B cell (primary cell): ENCODE results near the gene NDOR1. TPM values are rescaled to one million over a fixed set of nuclear protein-coding genes. Genes with fewer than 3 reads are reported as not detected.

Source experiments
- ATAC-seq: fragments of 200-7000 bp; cut with Tn5 transposase; one replicate; pipeline ENCODE4 v1.10.0; 2021; ENCODE audit warnings: low read depth, mild to moderate bottlenecking, moderate number of reproducible peaks, moderate library complexity
- CTCF ChIA-PET: fragments of 350-600 bp; sonication (Branson Sonifier 250); formaldehyde crosslinking; loops from one replicate; lab custom pipeline; 2021; ENCODE audit warnings: antibody characterized with exemption, inconsistent platforms; lab: Charles Lee
- POLR2A ChIA-PET: fragments of 350-600 bp; sonication (Branson Sonifier 250); formaldehyde crosslinking; loops from one replicate; lab custom pipeline; 2021; ENCODE audit warnings: antibody characterized with exemption; lab: Charles Lee
- DNase-seq: peaks from one replicate; pipeline ENCODE4 v3.0.0; 2013
- H2AFZ ChIP-seq: 2 replicates; pipeline ENCODE4 v1.6.1; 2012; ENCODE audit warnings: mild to moderate bottlenecking, low read depth, low read length; ENCODE audit not compliant: insufficient read depth, poor library complexity, severe bottlenecking
- H3K27ac ChIP-seq, 2 donors: 1 replicate in 1 of 2; 2 replicates in 1 of 2; pipeline ENCODE4 v1.5.1; 2012 to 2013; ENCODE audit warnings: low read length in 2 of 2, mild to moderate bottlenecking in 2 of 2, moderate library complexity in 1 of 2
- H3K27me3 ChIP-seq, 4 experiments: fragments of 200-600 bp in 1 of 4; sonication (generic) in 1 of 4; replicated peaks in 1 of 4; 1 replicate in 2 of 4; 2 replicates in 2 of 4; pipeline versions ENCODE4 v1.6.1 to v1.7.0; 2013 to 2016; ENCODE audit warnings: low read length in 3 of 4, mild to moderate bottlenecking in 2 of 4, mixed read lengths in 1 of 4, moderate library complexity in 1 of 4; ENCODE audit not compliant: insufficient read depth in 4 of 4, control insufficient read depth in 3 of 4; ENCODE audit errors: control extremely low read depth in 1 of 4
- H3K36me3 ChIP-seq, 2 experiments: replicated peaks in 1 of 2; 1 replicate in 1 of 2; 2 replicates in 1 of 2; pipeline versions ENCODE4 v1.6.1 to v1.7.1; 2013; ENCODE audit warnings: low read length in 1 of 2; ENCODE audit not compliant: insufficient read depth in 2 of 2, control insufficient read depth in 1 of 2; ENCODE audit errors: control extremely low read depth in 1 of 2, extremely low read depth in 1 of 2
- H3K4me1 ChIP-seq, 2 donors: fragments of 200-600 bp in 1 of 2; sonication (generic) in 1 of 2; 1 replicate in 1 of 2; 2 replicates in 1 of 2; pipeline versions ENCODE4 v1.5.1 to v1.6.1; 2013 to 2017; ENCODE audit warnings: low read length in 2 of 2; ENCODE audit not compliant: control insufficient read depth in 2 of 2, insufficient read depth in 2 of 2
- H3K4me2 ChIP-seq: replicated peaks from 2 replicates; pipeline ENCODE3; 2012; ENCODE audit warnings: mild to moderate bottlenecking, low read depth, low read length; ENCODE audit not compliant: poor library complexity, severe bottlenecking
- H3K4me3 ChIP-seq, 5 experiments: fragments of 200-600 bp in 1 of 5; sonication (generic) in 1 of 5; 1 replicate in 3 of 5; 2 replicates in 2 of 5; pipeline versions ENCODE4 v1.5.1 to v1.7.0; 2011 to 2016; ENCODE audit warnings: low read length in 4 of 5, mild to moderate bottlenecking in 4 of 5, low read depth in 2 of 5, control low read depth in 1 of 5, moderate library complexity in 1 of 5; ENCODE audit not compliant: insufficient read depth in 1 of 5; ENCODE audit errors: control extremely low read depth in 1 of 5, extremely low read depth in 1 of 5
- H3K79me2 ChIP-seq: fragments of 200-600 bp; sonication (generic); one replicate; pipeline ENCODE4 v1.6.0; 2016; ENCODE audit warnings: low read length; ENCODE audit not compliant: control insufficient read depth, insufficient read depth
- H3K9ac ChIP-seq: fragments of 200-600 bp; sonication (generic); 2 replicates; pipeline ENCODE4 v1.6.1; 2017; ENCODE audit warnings: mild to moderate bottlenecking, low read length, moderate library complexity
- H3K9me3 ChIP-seq, 3 donors: one replicate each; pipeline versions ENCODE4 v1.6.1 to v1.7.1; 2013; ENCODE audit warnings: low read length in 2 of 3; ENCODE audit not compliant: control insufficient read depth in 2 of 3, insufficient read depth in 1 of 3; ENCODE audit errors: control extremely low read depth in 1 of 3
- H4K20me1 ChIP-seq: 2 replicates; pipeline ENCODE4 v1.6.0; 2012; ENCODE audit warnings: mild to moderate bottlenecking, low read length; ENCODE audit not compliant: insufficient read depth, control insufficient read depth, poor library complexity, severe bottlenecking
- H3K27ac Mint-ChIP-seq: one replicate; pipeline ENCODE4 v1.8.0; 2021; ENCODE audit warnings: mixed read lengths
- H3K27me3 Mint-ChIP-seq: one replicate; pipeline ENCODE4 v1.8.0; 2021; ENCODE audit warnings: mixed read lengths
- H3K4me1 Mint-ChIP-seq: one replicate; pipeline ENCODE4 v1.8.0; 2021; ENCODE audit warnings: mixed read lengths
- H3K4me3 Mint-ChIP-seq: one replicate; pipeline ENCODE4 v1.8.0; 2021; ENCODE audit warnings: mixed read lengths
- H3K9me3 Mint-ChIP-seq: one replicate; pipeline ENCODE4 v1.8.0; 2022; ENCODE audit warnings: mixed read lengths; ENCODE audit not compliant: insufficient read depth
- EZH2 ChIP-seq: IDR thresholded peaks from 2 replicates; pipeline ENCODE4 v1.6.1; 2012; ENCODE audit warnings: borderline replicate concordance, low read depth, mild to moderate bottlenecking, moderate library complexity, low read length; ENCODE audit not compliant: insufficient read depth, poor library complexity, severe bottlenecking
- WGBS: methylation state at CpG from one replicate; pipeline ENCODE4 v1.1.5; 2013; ENCODE audit warnings: missing lambda C conversion rate; ENCODE audit not compliant: insufficient coverage; 5-methylcytosine and 5-hydroxymethylcytosine counted together
- intact Hi-C: fragments of 100-400 bp; cut with micrococcal nuclease; formaldehyde crosslinking; loops from one replicate; pipeline ENCODE4 v1.10.0; 2022
- polyA plus RNA-seq: library from polyadenylated mRNA; depleted of rRNA; stranded (reverse); fragments of >200 nt; gene quantifications from 2 replicates; pipeline ENCODE4 v1.2.3, GENCODE V29; 2012
- total RNA-seq, 2 donors: library from RNA; stranded (reverse); fragments of 120-200 nt in 1 of 2; gene quantifications; 1 replicate in 1 of 2; 2 replicates in 1 of 2; pipeline versions ENCODE4 v1.2.3 to v1.2.4, GENCODE V29; 2013 to 2022
- TF ChIP-seq, protein P1 (sequence below): fragments of 200-600 bp; IDR thresholded peaks from one replicate; pipeline ENCODE4 v1.8.0; 2022; ENCODE audit warnings: antibody characterized with exemption, mild to moderate bottlenecking

Gene NDOR1
- total and polyA plus RNA-seq, 2 donors (not counting 1 experiment from before 2014, with no cell fraction given), result 36.4 to 40.9 TPM

DNA sequence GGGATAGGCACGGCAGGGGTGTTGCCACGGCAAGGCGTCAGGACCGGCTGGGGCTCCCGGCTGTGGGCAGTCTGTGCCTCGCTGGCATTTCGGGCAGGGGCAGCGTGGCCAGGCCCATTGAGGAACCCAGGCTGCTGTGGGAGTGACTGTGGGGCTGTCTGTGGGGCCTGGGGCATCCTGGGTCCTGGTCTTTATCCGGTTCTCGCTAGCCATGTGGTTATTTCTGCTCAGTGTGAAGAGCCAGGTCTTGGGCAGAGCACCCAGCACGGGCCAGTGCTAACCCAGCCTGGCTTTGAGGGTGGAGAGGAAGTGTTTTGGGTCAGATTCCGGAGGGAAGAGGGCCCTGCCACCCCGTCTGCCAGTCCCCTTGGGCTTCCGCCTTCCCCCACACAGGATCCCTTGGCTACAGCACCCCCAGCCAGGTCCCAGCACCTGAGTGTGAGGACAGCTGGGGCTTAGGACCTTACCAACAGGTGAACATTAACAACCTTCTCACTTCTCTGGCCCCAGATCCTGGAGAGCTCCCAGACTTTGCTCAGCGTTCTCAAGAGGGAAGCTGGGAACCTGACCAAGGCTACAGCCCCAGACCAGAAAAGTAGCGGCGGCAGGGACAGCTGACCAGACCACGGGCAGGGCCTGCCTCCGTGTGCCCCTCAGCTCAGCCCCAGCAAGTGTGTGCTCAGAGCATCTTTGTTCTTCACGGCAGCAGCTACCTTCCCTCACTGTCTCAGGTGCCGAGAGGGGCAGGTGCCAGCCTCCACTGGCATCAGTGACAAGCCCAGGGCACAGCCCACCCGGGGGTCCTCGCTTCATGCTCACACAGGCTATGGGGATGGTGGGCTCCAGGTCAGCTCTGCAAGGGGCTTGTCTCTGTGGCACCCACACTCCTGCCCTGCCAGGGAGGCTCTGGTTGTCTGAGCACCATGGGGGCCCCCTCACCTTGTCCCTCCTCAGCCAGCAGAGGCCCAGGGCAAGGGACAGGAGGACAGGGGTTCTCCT, 15.9 kb upstream of the NDOR1 start:
- Mint-ChIP-seq H3K4me1 (peaks cover 36% of the 10 kb centered on the region), H3K27me3 (no peaks in the 10 kb centered on the region)

More for the DNA sequence above, 15.9 kb upstream of the NDOR1 start:
- H4K20me1 ChIP-seq, result peaks cover 54% of the 10 kb centered on the region
- peak overlapping the region; percentile 96 for H3K4me3 Mint-ChIP-seq
- no peaks in the 10 kb centered on the region for H3K9me3 Mint-ChIP-seq
- TF ChIP-seq, protein P1, sequence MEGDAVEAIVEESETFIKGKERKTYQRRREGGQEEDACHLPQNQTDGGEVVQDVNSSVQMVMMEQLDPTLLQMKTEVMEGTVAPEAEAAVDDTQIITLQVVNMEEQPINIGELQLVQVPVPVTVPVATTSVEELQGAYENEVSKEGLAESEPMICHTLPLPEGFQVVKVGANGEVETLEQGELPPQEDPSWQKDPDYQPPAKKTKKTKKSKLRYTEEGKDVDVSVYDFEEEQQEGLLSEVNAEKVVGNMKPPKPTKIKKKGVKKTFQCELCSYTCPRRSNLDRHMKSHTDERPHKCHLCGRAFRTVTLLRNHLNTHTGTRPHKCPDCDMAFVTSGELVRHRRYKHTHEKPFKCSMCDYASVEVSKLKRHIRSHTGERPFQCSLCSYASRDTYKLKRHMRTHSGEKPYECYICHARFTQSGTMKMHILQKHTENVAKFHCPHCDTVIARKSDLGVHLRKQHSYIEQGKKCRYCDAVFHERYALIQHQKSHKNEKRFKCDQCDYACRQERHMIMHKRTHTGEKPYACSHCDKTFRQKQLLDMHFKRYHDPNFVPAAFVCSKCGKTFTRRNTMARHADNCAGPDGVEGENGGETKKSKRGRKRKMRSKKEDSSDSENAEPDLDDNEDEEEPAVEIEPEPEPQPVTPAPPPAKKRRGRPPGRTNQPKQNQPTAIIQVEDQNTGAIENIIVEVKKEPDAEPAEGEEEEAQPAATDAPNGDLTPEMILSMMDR, result no peak
- TF ChIP-seq EZH2, result no peak
- 44% methylated on average over 23 of the region's 23 CpGs for WGBS
- peaks cover 26 to 40% of the 10 kb centered on the region in 2 donors for H3K4me1 ChIP-seq
- peak overlapping the region; percentile 95 for H3K4me2 ChIP-seq
- peak overlapping the region; percentile 97 for H3K27ac Mint-ChIP-seq
- ChIA-PET POLR2A (interaction anchor here (0.7 to 2.7 kb wide), 10 partner anchors 9 to 103 kb away, joined by 3 to 21 read pairs (median 8); partner anchors contain the start of genes MAN1B1, RNF208, TOR4A and TPRN), CTCF (interaction anchor here (0.7 to 4.0 kb wide), 13 partner anchors 9 to 143 kb away, joined by 3 to 42 read pairs (median 3); partner anchors contain the start of genes CYSRT1, DPP7, NPDC1 and RNF224)
- intact Hi-C loops, result loop anchor here (1.0 to 5.0 kb wide), 2 partner anchors 34 to 62 kb away; no protein-coding TSS in a partner anchor
- no peak for ATAC-seq
- peak overlapping the region; percentile 88 for H2AFZ ChIP-seq
- no peak for DNase-seq
- H3K27ac ChIP-seq, result peak overlapping the region; percentile 74 to 90
- H3K4me3 ChIP-seq, result peak overlapping the region; percentile 32 to 99 (median 98)
- peaks cover 0 to 36% of the 10 kb centered on the region in 2 experiments for H3K36me3 ChIP-seq
- no peaks in the 10 kb centered on the region for H3K27me3 ChIP-seq
- peak overlapping the region; percentile 94 for H3K9ac ChIP-seq
- H3K9me3 ChIP-seq, result peaks cover 0 to 3% (median 0%) of the 10 kb centered on the region in 3 donors
- H3K79me2 ChIP-seq, result peaks cover 86% of the 10 kb centered on the region
